Measurements from ENCODE around the gene IFITM2.
A peak's percentile ranks its signal among the peaks of the same experiment; 100 is the strongest.
"Not testable (repeated sequence)": the region's sequence is repeated elsewhere in the genome, so short reads cannot be mapped to it uniquely, and the experiment has no call there.

The IFITM2 gene

DNA sequence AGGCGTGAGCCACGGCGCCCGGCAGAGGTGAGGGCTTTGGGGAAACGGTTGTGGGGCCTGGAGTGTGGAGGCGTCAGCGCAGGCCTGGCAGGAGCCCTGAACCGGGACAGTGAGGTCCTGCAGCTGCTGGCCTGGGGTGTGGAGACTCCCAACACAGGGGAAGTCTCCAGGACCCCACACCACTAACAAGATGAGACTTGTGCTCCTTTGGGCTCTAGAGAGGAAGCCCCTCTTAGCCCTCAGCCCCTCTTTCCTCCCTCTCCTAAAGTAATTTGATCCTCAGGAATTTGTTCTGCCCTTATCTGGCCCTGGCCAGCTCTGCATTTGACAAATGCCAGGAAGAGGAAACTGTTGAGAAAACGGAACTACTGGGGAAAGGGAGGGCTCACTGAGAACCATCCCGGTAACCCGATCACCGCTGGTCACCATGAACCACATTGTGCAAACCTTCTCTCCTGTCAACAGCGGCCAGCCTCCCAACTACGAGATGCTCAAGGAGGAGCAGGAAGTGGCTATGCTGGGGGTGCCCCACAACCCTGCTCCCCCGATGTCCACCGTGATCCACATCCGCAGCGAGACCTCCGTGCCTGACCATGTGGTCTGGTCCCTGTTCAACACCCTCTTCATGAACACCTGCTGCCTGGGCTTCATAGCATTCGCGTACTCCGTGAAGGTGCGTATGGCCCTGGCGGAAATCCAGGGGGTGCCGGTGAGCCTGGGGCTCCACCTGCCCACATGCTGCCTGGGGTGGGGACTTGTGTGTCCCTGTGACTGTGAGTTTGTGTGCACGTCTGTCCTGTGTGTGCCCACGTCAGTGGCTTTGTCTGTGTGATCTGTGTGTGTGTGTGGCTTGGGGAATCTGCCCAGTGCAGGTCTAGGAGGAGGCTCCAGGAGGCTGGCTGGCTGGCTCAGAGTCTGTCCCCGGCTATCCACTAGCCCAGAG lies at the start of gene IFITM2:
IFITM2 (plus strand) TSS at position 51 of the 943 bp plus-strand sequence; CDS start at position 428, 377 bp downstream.
- not testable (repeated sequence) for H3K27me3 Mint-ChIP-seq, H3K9me3 Mint-ChIP-seq
- peaks cover 60% of the 10 kb centered on the region for H3K4me1 Mint-ChIP-seq (ENCODE audit: low read depth)
- H3K36me3 Mint-ChIP-seq (ENCODE audit: low read depth), result peaks cover 22% of the 10 kb centered on the region
- DNase-seq, result peak; percentile 72
- H3K4me3 Mint-ChIP-seq, result peak within 1 kb of the TSS; percentile 91
- peak within 1 kb of the TSS; percentile 96 for H3K27ac Mint-ChIP-seq

DNA sequence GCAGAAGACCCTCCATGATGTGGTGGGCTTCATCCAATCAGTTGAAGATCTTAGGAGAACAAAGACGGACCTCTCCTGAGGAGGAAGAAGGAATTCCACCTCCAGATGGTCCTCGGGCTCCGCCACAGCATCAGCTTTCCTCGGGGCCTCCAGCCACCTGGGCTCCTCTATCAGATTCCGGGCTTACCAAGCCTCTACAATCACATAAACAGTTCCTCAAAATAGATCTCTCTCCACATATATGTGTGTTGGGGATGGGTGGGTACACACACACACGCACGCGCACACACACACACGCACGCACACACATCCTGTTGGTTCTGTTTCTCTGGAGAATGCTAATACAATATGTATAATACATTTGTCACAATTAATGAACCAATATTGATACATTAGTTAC lies 48.2 kb upstream of the IFITM2 start:
- no peak for DNase-seq
- H3K27ac Mint-ChIP-seq, result no peak overlapping the region
- no peaks in the 10 kb centered on the region for H3K9me3 Mint-ChIP-seq
- H3K36me3 Mint-ChIP-seq (ENCODE audit: low read depth), result no peaks in the 10 kb centered on the region
- peaks cover 2% of the 10 kb centered on the region for H3K4me1 Mint-ChIP-seq (ENCODE audit: low read depth)
- no peak overlapping the region for H3K4me3 Mint-ChIP-seq
- H3K27me3 Mint-ChIP-seq, result no peaks in the 10 kb centered on the region

DNA sequence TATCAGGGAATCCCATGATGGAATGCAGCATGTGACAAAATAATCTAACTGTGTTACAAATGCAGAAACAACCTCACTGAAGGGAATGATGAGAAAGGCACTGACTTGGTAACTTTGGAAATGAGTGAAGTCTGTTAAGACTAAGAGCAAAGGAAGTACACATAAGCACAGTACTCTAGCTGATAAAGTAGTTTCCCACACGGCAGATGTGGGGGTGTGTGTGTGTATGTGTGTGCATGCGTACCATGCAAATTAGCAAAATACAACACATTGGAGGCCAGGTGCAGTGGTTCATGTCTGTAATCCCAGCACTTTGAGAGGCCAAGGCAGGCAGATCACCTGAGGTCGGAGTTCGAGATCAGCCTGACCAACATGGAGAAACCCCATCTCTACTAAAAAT lies 46.0 kb upstream of the IFITM2 start:
- no peaks in the 10 kb centered on the region for H3K27me3 Mint-ChIP-seq
- no peak for DNase-seq
- H3K27ac Mint-ChIP-seq, result no peak overlapping the region
- no peaks in the 10 kb centered on the region for H3K9me3 Mint-ChIP-seq
- no peaks in the 10 kb centered on the region for H3K36me3 Mint-ChIP-seq (ENCODE audit: low read depth)
- peaks cover 4% of the 10 kb centered on the region for H3K4me1 Mint-ChIP-seq (ENCODE audit: low read depth)
- no peak overlapping the region for H3K4me3 Mint-ChIP-seq

DNA sequence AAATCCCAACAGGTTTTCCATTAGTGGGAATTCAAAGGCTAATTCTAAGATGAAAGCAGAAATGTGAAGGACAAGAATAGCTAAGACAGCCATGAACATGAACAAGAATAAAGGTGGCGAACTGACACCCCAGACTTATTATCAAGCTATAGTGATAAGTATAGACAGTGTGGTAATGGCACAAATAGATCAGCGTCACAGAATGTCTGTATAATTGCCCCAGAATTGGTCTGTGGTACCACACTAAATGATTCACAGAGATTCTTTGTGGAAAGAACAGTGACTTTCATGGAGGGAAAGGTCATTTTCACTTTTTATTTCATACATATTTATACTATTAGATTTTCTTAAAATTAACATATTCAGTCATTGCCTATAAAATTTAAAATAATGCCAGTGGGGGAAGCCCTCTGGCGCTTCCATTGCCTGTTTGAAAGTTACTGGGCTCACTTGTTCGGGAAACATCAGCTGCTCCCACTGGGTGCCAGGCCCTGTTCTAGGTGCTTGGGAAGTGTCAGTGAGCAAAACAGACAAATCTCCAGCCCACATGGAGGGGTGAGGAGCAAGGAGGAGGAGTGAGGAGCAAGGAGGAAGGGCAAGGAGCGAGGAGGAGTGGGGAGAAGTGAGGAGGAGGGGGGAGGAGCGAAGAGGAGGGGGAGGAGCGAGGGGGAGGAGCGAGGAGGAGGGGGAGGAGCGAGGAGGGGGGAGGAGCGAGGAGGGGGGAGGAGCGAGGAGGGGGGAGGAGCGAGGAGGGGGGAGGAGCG lies 40.8 kb upstream of the IFITM2 start:
- no peaks in the 10 kb centered on the region for H3K27me3 Mint-ChIP-seq
- no peaks in the 10 kb centered on the region for H3K36me3 Mint-ChIP-seq (ENCODE audit: low read depth)
- peak overlapping the region; percentile 55 for H3K4me3 Mint-ChIP-seq
- peak; percentile 71 for DNase-seq
- H3K9me3 Mint-ChIP-seq, result no peaks in the 10 kb centered on the region
- peaks cover 40% of the 10 kb centered on the region for H3K4me1 Mint-ChIP-seq (ENCODE audit: low read depth)
- H3K27ac Mint-ChIP-seq, result peak overlapping the region; percentile 89

DNA sequence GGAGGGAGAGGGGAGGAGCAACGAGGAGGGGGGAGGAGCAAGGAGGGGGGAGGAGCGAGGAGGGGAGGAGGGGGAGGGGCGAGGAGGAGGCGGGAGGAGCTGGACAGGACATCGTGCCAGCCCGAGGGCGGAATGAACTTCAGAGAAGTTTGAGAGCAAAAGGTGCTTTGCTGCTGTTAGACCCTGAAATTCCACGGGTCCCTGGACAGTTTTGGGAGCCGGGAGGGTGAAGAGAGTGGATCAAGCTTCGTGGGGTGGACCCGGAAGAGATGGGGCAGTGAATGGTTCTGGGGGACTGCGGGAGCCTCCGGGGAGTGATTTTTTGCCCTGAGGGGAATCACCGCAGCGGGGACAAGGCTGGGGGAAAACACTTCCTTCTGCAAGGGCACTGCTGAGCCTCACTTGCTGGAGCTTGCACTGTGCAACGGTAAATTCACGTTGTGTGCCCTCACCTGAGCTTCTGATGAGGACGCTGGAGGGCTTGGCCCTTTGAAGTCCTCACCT lies 40.1 kb upstream of the IFITM2 start:
- H3K4me1 Mint-ChIP-seq (ENCODE audit: low read depth), result peaks cover 38% of the 10 kb centered on the region
- no peaks in the 10 kb centered on the region for H3K27me3 Mint-ChIP-seq
- H3K4me3 Mint-ChIP-seq, result peak overlapping the region; percentile 76
- H3K9me3 Mint-ChIP-seq, result no peaks in the 10 kb centered on the region
- DNase-seq, result peak; percentile 73
- peak overlapping the region; percentile 95 for H3K27ac Mint-ChIP-seq
- no peaks in the 10 kb centered on the region for H3K36me3 Mint-ChIP-seq (ENCODE audit: low read depth)

DNA sequence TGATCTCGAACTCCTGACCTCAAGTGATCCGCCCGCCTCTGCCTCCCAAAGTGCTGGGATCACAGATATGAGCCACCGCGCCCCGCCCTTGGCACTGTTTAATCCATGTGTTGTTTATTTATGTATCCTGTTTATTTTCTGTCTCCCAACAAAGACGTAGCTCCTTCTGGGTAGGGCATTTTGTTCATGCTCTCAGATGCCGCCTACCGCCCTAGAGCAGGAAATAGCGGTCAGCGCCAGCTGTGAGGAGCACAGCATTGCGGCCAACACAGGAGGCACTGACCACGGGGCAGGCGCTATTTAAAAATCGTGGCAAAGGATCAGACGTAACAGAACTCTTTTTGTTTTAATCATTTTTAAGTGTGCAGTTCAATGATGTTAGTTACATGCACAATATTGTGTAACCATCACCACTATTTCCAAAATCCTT lies 38.9 kb upstream of the IFITM2 start:
- DNase-seq, H3K9me3 Mint-ChIP-seq: not testable (repeated sequence)
- peak overlapping the region; percentile 76 for H3K4me3 Mint-ChIP-seq

DNA sequence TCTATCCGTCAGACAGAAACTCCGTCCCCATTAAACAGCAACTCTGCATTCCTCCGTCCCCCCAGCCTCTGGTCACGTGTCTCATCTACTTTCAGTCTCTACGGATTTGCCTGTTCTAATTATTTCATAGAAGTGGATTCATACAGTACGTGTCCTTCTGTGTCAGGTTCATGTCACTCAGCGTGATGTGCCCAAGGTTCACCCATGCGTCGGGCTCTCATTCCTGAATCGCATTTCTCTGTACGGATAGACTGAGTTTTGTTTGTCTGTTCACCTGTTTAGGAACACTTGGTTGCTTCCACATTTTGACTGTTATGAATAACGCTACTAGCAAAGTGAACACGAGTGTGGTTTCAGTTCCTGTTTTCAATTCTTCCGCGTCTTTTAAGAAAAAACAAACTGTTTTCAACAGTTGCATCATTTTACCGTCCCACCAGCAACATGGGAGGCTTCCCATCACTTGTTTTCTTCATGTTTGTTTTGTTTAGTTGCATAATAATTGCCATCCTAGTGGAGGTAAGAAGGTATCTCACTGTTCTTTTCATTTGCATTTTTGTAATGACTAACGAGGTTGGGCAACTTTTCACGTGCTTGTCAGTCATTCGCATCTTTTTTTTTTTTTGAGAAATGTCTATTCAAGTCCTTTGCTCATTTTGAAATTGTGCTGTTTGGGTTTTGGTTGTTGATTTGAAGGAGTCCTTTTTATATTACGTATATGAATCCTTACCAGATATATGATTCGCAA lies 38.3 kb upstream of the IFITM2 start:
- no peaks in the 10 kb centered on the region for H3K9me3 Mint-ChIP-seq
- peak overlapping the region; percentile 76 for H3K4me3 Mint-ChIP-seq
- no peaks in the 10 kb centered on the region for H3K36me3 Mint-ChIP-seq (ENCODE audit: low read depth)
- no peaks in the 10 kb centered on the region for H3K27me3 Mint-ChIP-seq
- peaks cover 38% of the 10 kb centered on the region for H3K4me1 Mint-ChIP-seq (ENCODE audit: low read depth)
- DNase-seq, result peak; percentile 74
- peak overlapping the region; percentile 95 for H3K27ac Mint-ChIP-seq

More for the DNA sequence above, 38.9 kb upstream of the IFITM2 start:
- not testable (repeated sequence) for H3K27me3 Mint-ChIP-seq; H3K36me3 Mint-ChIP-seq (ENCODE audit: low read depth)
- Mint-ChIP-seq H3K27ac (peak overlapping the region; percentile 95), H3K4me1 (ENCODE audit: low read depth) (peaks cover 38% of the 10 kb centered on the region)

DNA sequence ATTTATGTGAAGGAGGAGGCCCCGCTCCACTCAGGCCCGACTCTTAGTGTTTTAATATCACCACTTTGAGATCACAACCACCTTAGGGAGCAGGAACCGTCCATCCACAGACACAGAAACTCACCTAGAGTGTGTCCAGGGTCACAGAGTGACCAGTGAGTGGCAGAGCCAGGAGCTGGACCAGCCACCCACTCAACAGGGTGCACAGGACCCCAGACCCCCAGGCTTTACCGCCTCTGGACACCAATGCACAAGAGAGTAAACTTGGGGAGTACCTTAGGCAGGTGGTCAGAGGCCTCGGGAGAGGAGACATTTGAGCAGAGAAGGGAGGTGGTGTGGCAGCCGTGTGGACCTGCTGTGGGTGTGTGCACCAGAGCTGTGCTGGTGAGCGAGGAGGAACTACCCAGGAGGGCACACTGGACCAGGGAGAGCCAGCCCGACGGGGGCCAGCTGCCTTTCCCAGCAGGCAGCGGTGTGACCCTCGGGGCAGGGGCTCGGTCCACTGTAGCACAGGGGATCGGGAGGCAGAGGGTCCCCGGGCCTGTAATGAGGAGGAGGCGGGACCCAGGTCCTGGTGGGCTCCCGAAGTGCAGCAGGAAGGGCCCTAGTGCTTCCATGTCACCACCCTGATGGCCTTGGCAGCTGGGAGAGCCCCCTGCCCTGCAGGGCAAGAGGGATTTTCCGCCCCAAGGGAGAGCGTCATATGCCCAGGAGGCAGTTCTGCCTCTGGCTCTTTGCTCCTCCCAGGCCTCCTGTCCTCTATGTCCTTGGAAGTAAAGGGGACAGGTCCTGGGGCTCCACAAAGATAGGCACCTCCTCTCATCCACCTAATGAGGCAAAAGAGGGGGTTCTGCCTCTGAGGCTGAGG lies 36.9 kb upstream of the IFITM2 start:
- no peaks in the 10 kb centered on the region for H3K9me3 Mint-ChIP-seq
- H3K36me3 Mint-ChIP-seq (ENCODE audit: low read depth), result no peaks in the 10 kb centered on the region
- no peak for DNase-seq
- no peak overlapping the region for H3K27ac Mint-ChIP-seq
- no peaks in the 10 kb centered on the region for H3K27me3 Mint-ChIP-seq
- H3K4me1 Mint-ChIP-seq (ENCODE audit: low read depth), result peaks cover 38% of the 10 kb centered on the region
- H3K4me3 Mint-ChIP-seq, result no peak overlapping the region

DNA sequence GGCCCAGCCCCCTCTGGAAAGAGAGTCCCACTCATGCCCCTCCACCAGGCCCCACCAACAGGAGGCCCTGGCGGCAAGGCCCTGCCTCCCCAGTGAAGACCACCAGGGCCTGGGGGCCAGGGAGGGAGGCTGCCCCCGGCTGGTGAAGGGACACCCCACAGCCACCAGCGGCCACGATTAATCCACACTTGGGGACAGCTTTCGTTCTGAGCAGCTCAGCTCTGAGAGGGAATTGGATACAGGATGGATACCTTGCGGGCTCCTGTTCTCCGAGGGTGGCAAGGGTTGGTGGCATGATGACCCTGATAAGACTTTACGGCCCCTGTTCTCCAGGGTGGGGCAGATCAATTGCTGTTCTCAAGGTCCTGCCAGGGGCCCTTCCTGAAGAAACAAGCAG lies 36.3 kb upstream of the IFITM2 start:
- Mint-ChIP-seq H3K4me1 (ENCODE audit: low read depth) (peaks cover 38% of the 10 kb centered on the region), H3K9me3 (peaks cover 4% of the 10 kb centered on the region), H3K27ac (no peak overlapping the region), H3K4me3 (no peak overlapping the region), H3K27me3 (no peaks in the 10 kb centered on the region), H3K36me3 (ENCODE audit: low read depth) (no peaks in the 10 kb centered on the region)
- no peak for DNase-seq

DNA sequence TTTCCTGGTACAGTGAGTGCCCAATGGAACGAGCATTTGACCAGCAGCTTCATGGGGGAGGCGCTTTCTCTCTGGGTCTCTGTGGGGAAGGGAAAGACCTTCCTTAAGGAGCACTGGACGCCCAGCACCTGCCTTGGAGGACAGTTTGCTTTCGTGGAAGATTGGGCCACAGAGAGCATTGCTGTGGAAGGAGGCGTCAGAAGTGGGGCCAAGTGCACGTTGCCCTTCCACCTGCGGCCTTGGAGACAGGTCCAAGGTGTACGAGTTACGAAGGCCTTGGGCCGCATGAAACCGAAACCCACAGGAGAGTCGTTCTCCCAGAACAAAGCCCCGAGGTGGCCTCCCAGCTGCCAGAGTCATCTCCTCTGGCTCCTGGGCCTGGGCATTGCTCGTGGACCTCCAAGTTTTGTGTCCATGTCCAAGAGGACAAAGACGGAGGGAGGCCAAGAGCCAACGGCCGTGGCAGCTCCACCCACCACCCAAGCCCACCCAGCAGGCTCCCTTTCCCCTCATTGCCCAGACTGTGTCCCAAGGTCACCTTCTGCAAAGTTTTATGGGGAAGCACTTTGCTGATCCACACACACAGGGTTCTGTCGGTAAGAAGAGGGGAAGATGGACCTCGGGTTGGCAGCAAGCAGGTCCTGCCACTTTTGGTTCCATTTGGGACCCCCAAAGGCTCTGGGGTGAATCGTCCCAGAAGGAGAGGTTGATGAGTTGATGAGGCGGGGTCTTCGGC lies 35.3 kb upstream of the IFITM2 start:
- Mint-ChIP-seq H3K4me1 (ENCODE audit: low read depth) (peaks cover 35% of the 10 kb centered on the region), H3K27me3 (no peaks in the 10 kb centered on the region), H3K9me3 (peaks cover 9% of the 10 kb centered on the region), H3K4me3 (no peak overlapping the region), H3K36me3 (ENCODE audit: low read depth) (no peaks in the 10 kb centered on the region), H3K27ac (no peak overlapping the region)
- no peak for DNase-seq

DNA sequence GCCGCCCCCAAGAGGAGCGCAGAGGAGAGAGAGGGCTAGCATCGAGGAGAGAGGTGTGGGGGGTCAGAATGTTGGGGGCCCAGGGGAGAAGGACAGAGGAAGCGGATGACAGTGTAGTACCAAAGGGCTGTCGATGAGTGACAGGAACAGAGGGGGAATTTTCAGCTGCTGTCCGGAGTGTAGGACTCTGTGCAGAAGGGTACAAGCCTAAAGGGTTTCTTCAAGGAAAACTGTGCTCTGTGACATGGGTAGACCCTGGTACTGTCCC lies 34.8 kb upstream of the IFITM2 start:
- H3K4me3 Mint-ChIP-seq, result no peak overlapping the region
- no peaks in the 10 kb centered on the region for H3K36me3 Mint-ChIP-seq (ENCODE audit: low read depth)
- no peak overlapping the region for H3K27ac Mint-ChIP-seq
- H3K27me3 Mint-ChIP-seq, result no peaks in the 10 kb centered on the region
- H3K4me1 Mint-ChIP-seq (ENCODE audit: low read depth), result peaks cover 34% of the 10 kb centered on the region
- no peak for DNase-seq
- H3K9me3 Mint-ChIP-seq, result peaks cover 10% of the 10 kb centered on the region

DNA sequence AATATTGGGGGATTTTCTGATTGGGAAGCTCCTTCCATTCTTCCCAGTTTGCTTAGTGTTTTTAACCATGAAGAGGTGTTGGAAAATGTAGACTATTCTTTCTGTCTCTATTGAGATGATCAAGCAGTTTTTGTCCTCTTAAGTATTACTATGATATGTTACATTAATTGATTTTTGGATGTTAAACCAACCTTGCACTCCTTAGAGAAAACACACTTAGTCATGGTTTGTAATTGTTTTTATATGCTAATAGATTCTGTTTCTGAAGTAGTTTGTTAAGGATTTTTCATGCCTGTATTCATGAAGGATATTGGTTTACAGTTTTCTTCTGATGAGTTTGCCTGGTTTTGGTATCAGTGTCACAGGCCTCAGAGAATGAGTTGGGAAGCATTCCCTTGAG lies 31.4 kb upstream of the IFITM2 start:
- Mint-ChIP-seq H3K9me3 (peaks cover 10% of the 10 kb centered on the region), H3K4me1 (ENCODE audit: low read depth) (peaks cover 24% of the 10 kb centered on the region), H3K27ac (no peak overlapping the region), H3K27me3 (peaks cover 12% of the 10 kb centered on the region), H3K36me3 (ENCODE audit: low read depth) (no peaks in the 10 kb centered on the region), H3K4me3 (no peak overlapping the region)
- no peak for DNase-seq

Measured in activated T-cell treated with anti-CD3 and anti-CD28 coated beads, Interleukin-2, amount 50 U/mL, for 24 hours (primary cell).